GM21619 (cell line): ENCODE data around the gene DUSP7.
"Not testable (repeated sequence)": the region's sequence is repeated elsewhere in the genome, so short reads cannot be mapped to it uniquely, and the experiment has no call there.

Source experiments
- ATAC-seq: cut with Tn5 transposase; IDR thresholded peaks from one replicate; pipeline ENCODE4 v1.9.1; 2021; ENCODE audit not compliant: unreplicated experiment

DUSP7 gene

DNA sequence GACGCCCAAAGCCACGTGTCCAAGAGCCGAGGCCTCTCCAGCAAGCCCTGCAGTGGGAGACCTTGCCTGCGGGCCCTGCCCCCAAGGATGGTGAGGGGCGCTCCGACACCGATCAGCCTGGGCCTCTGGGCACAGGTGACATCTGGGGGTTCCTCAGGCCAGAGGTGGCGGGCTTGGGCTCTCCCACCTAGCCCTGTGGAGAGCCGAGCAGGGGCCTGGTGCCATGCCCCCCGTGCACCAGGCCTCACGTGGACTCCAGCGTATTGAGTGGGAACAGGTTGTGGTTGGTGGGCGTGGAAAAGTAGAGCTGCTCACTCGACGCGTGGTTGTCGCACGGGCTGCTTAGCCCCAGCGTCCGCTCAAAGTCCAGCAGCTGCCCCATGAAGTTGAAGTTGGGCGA is 5.8 kb downstream of the DUSP7 start:
- no peak for ATAC-seq

DNA sequence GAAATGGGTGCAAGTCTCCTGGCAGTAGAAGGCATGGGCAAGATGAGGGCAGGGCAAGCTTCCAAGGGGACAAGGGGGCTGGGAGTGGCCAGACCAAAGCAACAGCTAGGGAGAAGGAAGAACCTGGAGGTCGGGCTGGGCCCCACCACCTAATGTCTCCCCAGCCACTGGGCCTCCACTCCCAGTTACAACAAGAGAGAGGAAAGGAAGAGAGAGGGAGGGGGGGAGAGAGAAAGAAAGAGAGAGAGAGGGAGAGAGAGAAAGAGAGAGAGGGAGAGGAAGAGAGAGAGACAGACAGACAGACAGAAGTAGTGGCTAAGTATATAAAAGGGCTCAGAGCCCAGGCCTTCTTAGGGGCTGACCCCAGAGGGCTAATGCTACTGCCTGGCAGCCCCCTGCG is 6.9 kb downstream of the DUSP7 start:
- ATAC-seq = no peak

DNA sequence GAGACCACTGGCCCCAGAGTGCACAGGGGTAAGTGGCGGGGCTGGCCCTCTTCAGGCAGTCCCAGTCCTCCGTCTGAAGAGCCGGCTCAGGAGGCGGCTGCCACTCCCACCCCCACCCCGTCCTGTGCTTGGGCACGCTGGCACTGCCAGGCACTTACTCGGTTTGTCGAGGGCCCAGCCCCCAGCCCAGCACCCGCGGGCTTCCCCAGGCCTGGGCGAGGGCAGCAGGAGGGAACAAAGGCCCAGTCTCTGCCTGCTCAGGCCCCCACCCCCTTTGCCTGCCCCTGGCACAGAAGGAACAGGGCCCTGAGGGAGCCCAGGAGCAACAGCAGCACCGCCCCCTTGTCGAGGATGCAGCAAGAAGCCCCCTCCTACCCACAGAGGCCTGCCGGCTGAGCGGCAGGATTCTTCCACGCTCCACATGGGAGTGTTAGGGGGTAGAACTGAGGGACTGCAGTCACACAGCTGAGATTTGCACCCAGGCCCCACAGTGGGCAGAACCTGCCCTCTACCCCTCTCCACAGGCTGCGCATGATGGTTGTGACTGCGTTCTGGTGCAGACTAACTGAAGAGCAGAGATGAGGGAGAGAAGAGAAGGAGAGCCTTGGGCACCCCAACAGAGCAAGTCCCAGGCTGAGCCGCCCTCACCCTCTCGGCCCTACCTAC is 8.9 kb downstream of the DUSP7 start:
- ATAC-seq = no peak

DNA sequence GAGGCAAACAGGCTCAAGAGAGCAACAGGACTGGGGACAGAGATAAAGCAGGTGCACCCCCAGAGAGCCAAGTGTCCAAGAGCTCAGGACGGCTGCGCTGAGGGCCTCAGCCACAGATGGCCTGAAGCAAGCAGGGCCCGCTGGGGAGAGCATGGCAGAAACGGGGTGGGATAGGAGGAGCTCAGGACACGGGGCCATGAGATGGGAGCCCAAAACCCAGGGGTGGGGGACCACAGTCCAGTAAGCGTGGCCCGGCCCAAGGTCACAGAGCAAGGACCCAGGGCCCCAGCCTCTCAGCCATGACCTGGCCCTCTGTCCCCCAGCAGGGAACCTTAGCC is 9.5 kb downstream of the DUSP7 start:
- no peak for ATAC-seq

DNA sequence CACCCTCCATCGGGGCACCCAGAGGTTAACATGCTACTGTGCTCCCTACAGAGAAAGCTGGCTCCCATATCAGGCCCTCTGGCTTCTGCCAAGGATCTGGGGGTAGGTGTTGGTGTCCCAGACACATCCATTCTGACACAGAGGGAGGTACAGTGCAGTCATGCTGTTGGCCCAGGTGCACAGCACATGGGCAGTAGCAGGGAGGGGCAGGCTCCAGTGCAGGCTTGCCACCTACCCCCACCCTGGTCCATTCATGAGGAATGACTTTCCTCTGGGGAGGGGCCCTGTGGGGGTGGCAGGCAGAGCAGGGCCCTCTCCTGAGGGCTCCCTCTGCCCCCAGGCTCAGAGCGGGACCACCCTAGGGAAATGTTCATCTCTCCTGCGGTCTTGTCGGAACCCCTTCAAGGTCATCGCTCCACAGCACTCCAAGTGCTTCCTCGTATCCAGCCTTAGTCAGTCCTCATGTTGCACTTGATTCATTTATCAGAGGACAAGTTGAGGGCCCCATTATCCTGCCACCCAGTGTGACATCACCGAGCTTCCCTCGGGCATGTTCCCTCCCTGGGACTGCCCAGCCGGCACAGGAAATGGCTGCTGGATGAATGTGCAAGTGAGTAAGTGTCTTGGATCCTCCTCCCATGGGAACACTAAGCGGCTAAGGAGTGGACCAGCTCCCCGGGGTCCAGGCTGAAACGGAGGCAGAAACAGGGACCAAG is 10.0 kb downstream of the DUSP7 start:
- ATAC-seq = no peak

DNA sequence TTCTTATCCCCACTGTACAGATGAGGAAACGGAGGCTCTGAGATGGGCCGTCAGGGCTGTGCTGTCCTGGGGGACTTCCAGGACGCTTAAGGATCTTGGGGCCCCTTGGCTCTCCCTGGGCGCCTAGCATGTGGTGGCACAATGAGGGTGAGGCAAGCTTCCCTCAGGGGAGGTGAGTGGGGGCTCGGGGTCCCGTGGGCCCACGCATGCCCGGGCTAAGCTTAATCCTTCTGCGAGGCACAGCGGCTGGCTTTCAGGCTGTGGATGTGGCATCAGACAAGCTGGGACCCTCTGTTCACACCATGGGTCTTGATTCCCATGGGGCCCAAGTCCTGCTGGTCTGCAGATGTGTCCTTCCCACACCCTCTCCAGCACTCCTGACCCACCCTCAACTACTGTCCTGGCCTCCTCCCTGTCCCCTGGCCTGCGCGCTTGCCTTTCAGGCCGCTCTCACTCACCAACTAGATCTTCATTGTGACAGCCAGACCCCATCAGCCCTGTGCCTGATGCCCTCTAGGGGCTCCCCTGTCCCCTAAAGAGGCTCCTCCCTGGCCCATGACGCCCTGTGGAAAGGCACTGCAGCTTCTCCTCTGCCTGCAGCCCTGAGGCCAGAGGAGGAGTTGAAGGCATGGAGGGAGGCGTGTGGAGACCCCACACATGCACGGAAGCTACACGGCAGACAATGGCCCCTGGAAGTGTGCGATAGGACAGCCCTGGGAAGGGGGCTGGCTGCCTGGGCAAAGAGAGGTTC is 11.3 kb downstream of the DUSP7 start:
- no peak for ATAC-seq

DNA sequence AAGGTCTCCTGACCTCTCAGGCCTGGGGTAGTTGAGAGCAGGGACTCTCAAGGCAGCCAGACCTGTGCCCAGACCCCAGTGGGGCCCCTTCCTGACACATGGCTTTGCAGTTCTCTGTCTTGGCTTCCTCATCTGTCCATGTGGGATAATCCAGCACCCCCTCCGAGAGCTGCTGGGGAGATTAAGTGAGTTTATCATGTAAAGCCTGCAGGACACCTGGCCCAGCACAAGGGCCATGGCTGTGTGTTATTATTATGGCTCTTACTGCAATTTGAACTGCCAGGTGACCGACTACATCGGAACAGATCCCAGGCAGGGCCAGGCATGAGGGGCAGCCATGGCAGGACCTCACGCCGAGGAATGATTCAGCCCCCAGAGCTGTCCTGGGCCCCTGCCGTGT is 12.6 kb downstream of the DUSP7 start:
- no peak for ATAC-seq

DNA sequence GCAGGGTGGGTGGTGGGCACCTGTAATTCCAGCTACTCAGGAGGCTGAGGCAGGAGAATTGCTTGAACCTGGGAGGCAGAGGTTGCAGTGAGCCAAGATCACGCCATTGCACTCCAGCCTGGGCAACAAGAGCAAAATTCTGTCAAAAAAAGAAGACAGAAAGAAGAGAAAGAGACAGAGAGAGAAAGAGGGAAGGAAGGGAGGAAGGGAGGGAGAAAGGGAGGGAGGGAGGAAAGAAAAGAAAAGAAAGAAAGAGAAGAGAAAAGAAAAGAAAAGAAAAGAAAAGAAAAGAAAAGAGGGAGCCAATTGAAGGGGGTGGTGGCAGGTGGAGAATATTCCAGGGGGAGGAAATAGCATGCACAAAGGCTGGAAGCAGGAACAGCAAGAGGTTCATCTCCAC is 13.3 kb downstream of the DUSP7 start:
- ATAC-seq = not testable (repeated sequence)

DNA sequence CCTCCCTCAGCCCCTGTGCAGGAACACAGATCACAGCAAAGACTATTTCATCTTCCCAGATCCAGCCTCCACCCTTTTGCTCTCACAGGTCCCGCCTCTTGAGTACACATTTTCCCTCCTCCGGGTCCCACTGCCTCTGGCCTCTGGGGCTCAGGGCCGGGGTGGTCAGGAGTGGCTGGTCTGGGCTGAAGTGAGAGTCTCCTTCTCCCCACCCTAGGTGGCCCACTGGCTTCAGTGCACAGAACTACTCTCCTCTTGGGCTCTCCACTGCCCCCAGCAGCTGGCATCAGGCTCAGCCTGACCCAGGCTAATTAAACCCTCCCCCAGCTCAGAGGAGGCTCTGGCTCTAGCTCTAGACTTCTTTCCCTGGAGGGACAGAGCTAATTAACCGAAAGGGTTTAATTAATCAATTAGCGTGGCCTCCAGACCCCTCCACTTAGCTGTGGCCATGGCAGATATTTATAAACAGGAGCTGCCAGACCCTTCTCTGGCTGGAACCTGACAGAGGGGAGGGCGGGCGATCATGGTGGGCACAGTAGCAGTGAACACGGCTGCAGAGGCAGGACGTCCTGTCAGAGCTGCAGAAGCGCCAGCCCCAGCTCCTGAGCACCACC is 15.1 kb downstream of the DUSP7 start:
- ATAC-seq = no peak

DNA sequence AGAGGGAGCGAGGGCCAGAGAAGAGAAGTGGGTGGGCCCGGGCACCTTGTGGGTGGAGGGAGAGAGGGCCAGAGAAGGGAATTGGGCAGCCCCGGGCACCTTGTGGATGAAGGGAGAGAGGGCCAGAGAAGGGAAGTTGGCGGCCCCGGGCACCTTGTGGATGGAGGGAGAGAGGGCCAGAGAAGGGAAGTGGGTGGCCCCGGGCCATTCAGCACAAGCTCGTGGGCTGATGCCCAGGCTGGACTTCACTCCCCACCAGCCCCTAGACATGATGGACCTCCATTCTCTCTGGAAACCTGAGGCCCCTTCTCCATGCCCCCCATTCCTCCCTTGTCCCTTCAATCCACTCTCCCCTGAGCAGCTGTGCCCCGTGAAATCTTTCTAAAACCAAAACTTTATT is 15.8 kb downstream of the DUSP7 start:
- no peak for ATAC-seq

DNA sequence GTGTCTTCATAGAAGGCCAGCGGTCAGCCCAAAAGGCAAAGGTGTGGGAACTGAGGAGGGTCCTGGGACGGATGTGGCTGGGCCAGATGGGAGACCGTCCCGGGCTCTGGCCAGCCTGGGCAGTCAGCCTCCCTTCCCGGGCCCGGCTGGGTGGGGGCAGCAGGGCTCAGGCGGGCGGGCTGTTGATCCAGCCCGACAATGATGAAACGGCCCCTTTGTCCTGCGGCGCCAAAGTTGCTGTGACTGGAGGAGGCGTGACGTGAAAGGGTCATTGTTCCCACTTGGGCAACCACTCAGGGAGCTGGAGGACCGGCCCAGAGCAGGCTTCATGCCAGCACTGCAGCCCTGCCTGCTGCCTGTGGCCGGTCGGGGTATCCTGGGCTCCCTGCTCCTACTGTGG is 16.5 kb downstream of the DUSP7 start:
- no peak for ATAC-seq

DNA sequence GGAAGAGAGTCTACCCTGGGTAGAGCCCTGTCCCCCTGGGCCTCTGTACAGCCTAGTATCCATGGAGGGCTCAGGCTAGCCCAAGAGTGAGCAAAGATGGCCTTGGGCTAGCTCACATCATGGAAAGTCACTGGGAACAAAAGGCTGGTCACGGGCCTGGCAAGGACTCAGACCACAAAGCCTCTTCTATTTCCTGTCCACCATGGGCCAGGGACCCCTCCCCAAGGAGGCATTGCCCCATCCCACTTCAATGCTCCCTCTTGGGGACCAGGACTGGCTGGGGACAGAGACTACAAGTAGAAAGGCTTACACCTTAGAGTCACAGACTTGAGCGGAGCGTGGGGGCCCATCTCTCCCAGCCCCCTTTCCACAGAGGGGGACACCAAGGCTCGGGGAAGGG is 16.9 kb downstream of the DUSP7 start:
- no peak for ATAC-seq

DNA sequence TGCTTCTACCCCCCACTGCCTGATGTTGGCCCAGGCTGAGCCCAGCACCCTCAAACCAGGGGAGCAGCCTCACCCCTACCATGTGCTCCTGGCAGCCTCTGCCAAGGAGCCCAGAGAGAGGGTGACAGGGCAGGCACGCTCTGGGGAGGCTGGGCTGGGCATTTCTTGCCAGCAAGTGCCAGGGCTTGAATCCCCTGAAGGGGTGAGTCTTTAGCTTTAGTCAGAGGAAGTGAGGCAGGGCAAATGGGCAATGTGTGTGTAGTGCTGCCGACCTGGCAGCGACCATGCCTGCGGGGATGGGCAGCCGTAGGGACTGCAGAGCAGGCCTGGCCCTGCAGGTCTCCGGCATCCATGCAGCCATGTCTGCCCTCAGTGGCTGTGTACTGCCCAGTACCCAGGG is 18.1 kb downstream of the DUSP7 start:
- ATAC-seq = no peak

DNA sequence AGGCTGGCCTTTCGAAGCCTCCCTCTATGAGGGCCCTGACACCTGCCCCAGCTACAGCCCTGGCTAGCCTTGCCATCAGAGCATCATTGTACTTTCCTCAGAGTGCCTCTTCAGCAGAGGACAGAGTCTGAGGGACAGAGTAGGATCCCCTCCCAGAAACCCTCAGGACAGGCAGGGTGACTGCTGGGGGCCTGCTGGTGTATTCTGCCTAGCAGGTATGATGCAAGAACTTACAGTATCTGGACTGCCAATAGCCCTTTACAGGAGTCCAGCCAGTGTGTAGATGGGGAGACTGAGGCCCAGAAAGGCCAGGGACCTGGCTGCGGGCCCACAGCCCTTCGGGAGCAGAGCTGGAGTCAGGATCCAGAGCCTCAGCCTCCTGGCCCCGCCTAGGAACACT is 19.1 kb downstream of the DUSP7 start:
- no peak for ATAC-seq

DNA sequence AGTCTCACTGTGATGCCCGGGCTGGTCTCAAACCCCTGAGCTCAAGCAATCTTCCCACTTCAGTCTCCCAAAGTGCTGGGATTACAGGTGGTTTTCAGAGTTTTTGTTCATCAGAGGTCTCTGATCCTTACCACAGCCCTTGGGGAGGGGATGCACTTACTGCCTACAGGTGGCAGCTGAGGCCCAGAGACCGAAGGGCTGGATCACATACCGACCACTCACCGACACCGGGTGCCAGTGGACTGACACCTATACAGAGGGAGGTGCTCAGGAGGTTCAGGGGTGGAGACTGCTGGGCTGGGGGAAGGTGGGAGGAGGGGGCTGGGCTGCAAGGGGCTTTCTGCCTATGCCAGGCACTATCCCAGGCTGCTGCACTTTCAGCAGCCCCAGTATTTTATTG is 19.5 kb downstream of the DUSP7 start:
- ATAC-seq = no peak

DNA sequence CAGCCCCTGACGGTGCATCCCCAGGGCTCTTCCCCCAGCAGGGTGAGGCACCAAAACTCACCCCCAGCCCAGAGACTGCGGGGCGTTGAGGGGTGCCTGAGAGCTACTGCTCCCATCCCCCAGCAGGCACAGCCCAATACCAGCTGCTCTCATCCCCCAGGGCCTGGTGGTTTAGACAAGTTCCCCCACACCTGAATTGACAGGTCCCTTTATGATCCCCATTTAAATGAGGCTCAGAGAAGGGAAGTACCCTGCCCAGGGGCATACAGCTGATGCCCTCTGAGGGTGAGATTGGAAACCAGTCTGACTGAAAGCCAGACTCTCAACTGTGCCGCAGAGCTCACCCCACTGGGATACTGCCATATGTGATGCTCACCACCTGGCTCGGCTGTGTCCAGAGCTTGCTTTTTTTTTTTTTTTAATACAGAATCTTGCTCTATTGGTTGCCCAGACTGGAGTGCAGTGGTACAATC is 20.1 kb downstream of the DUSP7 start:
- peak; percentile 72 for ATAC-seq

DNA sequence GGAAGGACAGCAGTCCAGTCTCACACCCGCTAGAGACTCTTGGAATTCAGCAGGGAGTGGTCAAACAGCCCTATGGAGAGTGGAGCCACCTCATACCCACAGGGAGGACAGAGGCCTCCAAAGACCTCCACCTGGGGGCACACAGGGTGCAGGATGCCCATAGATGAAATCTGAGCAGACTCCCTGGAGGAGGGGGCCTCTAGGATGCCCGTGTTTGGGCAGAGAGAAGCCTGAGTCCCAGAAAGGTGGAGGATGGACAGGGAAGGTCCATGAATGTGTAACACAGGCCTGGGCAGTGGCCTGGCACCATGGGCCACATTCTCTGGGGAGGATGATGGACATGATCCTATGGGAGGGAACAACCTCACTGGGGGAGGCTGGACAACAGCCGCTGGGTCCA is 21.7 kb downstream of the DUSP7 start:
- no peak for ATAC-seq

DNA sequence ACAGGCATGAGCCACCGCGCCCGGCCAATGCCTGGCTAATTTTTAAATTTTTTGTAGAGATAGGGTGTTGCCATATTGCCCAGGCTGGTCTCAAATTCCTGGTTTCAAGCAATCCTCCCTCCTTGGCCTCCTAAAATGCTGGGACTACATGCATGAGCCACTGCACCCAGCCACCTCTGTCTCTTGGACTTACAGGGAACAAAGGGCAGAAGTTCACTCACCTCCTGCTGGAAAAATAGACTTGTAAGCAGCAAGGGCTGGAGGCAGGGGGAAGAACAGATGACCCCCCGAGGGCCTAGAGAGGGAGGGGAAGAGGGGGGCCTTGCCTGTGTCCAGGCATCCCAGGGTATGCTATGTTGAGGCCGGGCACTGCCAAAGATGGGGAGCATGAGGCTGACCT is 22.2 kb downstream of the DUSP7 start:
- no peak for ATAC-seq

DNA sequence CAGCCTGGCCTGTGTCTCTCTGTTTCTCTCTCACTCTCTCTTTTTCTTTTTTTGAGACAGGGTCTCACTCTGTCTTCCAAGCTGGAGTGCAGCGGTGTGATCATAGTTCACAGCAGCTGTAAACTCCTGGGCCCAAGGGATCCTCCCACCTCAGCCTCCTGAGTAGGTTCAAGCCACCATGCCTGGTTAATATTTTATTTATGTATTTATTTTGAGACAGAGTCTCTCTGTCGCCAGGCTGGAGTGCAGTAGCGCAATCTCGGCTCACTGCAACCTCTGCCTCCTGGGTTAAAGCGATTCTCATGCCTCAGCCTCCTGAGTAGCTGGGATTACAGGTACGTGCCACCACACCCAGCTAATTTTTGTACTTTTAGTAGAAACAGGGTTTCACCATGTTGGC is 22.6 kb downstream of the DUSP7 start:
- ATAC-seq = not testable (repeated sequence)

DNA sequence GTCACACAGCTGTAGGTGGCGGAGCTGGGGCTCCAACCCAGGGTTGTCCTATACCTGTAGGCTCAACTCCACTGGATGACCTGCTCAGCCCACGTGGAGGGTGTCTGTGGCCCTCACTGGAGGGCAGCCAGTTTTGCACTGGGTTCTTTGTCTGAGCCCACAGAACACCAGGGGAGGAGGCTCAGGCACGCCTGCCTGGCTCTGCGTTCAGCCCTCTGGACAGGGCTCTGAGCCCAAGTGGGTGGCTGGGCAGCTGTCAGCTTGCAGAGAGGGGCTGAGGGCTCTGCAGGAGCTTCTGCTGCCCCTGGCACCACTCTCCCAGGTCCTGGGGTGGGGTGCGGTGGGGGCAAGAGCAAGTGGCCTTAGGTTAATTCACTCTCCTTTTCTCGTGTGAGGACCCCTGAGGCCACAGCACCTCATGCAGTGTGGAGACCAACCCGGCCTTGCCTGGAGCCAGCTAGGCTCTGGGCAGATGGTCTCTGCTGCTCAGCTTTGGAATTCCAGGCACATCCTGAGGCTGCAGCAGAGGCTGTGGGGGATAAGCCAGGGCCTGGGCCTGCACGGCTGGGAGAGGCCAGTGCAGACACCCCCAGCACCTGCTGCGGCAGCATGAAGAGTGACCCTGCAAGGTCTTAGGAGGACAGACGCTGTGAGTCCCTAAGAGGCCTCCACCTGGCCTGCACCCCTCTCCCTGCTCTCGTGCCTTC is 23.5 kb downstream of the DUSP7 start:
- ATAC-seq = no peak

DNA sequence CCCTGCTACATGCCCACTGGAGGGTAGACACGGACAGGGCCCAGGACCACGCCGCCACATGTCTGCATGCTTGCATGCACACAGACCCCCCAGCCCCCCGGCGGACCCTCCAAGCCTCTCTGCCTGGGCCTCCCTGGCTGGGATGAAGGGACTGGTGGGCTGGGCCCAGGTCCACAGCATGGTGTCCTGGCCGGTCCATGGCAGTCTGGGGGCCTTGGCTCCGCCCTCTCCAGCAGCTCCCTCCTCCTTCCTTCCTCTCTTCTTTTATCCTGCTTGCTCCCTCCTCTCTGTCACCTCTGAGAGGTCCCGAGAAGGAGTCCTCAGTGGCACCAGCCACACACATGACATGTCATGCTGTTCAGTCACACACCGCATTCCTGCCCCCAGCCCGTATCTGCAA is 24.5 kb downstream of the DUSP7 start:
- no peak for ATAC-seq
